ENCODE measurements around the gene CORO2B.

Gene CORO2B

GRCh38 chr15:68765602-68766368, 187.0 kb downstream of the CORO2B start:
- no peaks in the 10 kb centered on the region for H3K27me3 ChIP-seq
- no peaks in the 10 kb centered on the region for H3K36me3 ChIP-seq
- TF ChIP-seq CTCF (IDR thresholded peaks at IDR 0.05), result no peak
- no peaks in the 10 kb centered on the region for H3K9me3 ChIP-seq
- peaks cover 5 to 8% of the 10 kb centered on the region in 2 experiments for H3K4me1 ChIP-seq (ENCODE audit: control insufficient read depth in 1 of 2, insufficient read depth in 1 of 2, low read depth in 1 of 2, low read length in 1 of 2)
- H3K4me3 ChIP-seq (ENCODE audit: low read depth in 1 of 2, low read length in 1 of 2), result no peak overlapping the region
- H3K27ac ChIP-seq, result no peak overlapping the region

- no peak for TF ChIP-seq CTCF (IDR thresholded peaks at IDR 0.05)
Measured at GRCh38 chr15:68767833-68768232, 189.0 kb downstream of the CORO2B start.

GRCh38 chr15:68768321-68768720, 189.5 kb downstream of the CORO2B start:
- Histone ChIP-seq H3K4me1 (ENCODE audit: control insufficient read depth in 1 of 2, insufficient read depth in 1 of 2, low read depth in 1 of 2, low read length in 1 of 2) (peaks cover 5 to 8% of the 10 kb centered on the region in 2 experiments), H3K36me3 (no peaks in the 10 kb centered on the region), H3K27ac (no peak overlapping the region), H3K9me3 (no peaks in the 10 kb centered on the region), H3K27me3 (no peaks in the 10 kb centered on the region), H3K4me3 (ENCODE audit: low read depth in 1 of 2, low read length in 1 of 2) (no peak overlapping the region)
- no peak for TF ChIP-seq CTCF (IDR thresholded peaks at IDR 0.05)

More at GRCh38 chr15:68767833-68768232, 189.0 kb downstream of the CORO2B start:
- H3K27me3 ChIP-seq, result no peaks in the 10 kb centered on the region
- no peaks in the 10 kb centered on the region for H3K9me3 ChIP-seq
- H3K36me3 ChIP-seq, result no peaks in the 10 kb centered on the region
- peaks cover 5 to 8% of the 10 kb centered on the region in 2 experiments for H3K4me1 ChIP-seq (ENCODE audit: control insufficient read depth in 1 of 2, insufficient read depth in 1 of 2, low read depth in 1 of 2, low read length in 1 of 2)
- no peak overlapping the region for H3K27ac ChIP-seq
- no peak overlapping the region for H3K4me3 ChIP-seq (ENCODE audit: low read depth in 1 of 2, low read length in 1 of 2)

DNA sequence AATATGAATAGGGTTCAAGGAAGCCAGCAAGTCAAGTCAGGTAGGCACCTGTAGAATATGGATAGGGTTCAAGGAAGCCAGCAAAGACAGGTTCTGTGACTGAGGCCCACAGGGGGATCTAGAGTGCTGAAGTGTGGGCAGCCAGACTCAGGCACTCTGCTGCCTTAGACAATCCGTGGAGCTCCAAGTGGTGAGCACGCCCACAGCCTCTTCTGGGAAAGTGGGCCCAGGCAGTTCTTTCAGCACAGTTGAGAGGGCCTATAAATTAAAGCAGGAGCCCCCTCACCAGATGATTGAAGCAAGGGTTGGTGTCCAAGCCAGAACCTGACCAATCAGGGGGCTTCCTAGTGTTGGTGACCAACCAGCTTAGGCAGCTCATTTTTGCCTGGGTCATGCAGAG, 190.9 kb downstream of the CORO2B start:
- no peak for TF ChIP-seq CTCF (IDR thresholded peaks at IDR 0.05)
- H3K27me3 ChIP-seq, result no peaks in the 10 kb centered on the region

GRCh38 chr15:68770216-68770615, 191.4 kb downstream of the CORO2B start:
- Histone ChIP-seq H3K4me3 (ENCODE audit: low read depth in 1 of 2, low read length in 1 of 2) (no peak overlapping the region), H3K9me3 (no peaks in the 10 kb centered on the region), H3K4me1 (ENCODE audit: control insufficient read depth in 1 of 2, insufficient read depth in 1 of 2, low read depth in 1 of 2, low read length in 1 of 2) (peaks cover 5 to 13% of the 10 kb centered on the region in 2 experiments), H3K36me3 (no peaks in the 10 kb centered on the region), H3K27me3 (no peaks in the 10 kb centered on the region), H3K27ac (no peak overlapping the region)
- no peak for TF ChIP-seq CTCF (IDR thresholded peaks at IDR 0.05)

More for the DNA sequence above, 190.9 kb downstream of the CORO2B start:
- no peak overlapping the region for H3K27ac ChIP-seq
- no peaks in the 10 kb centered on the region for H3K9me3 ChIP-seq
- H3K36me3 ChIP-seq, result no peaks in the 10 kb centered on the region
- H3K4me3 ChIP-seq (ENCODE audit: low read depth in 1 of 2, low read length in 1 of 2), result no peak overlapping the region
- H3K4me1 ChIP-seq (ENCODE audit: control insufficient read depth in 1 of 2, insufficient read depth in 1 of 2, low read depth in 1 of 2, low read length in 1 of 2), result peaks cover 5 to 8% of the 10 kb centered on the region in 2 experiments
